K562 (cell line): ENCODE data around the gene ATXN1. TPM values are rescaled to one million over a fixed set of nuclear protein-coding genes. Genes with fewer than 3 reads are reported as not detected.

Experiments used
- ATAC-seq: fragments of 200-7000 bp; cut with Tn5 transposase; 3 replicates; pipeline ENCODE4 v1.9.1; 2020; ENCODE audit warnings: moderate library complexity
- BruUV-seq: library from RNA; stranded (reverse); fragments of 400-500 nt; replicated peaks from 2 replicates; lab custom pipeline; 2021; lab: Mats Ljungman, UMichigan
- CTCF ChIA-PET: fragments of 300-600 bp; formaldehyde crosslinking; extraction: SDS; loops from one replicate; lab custom pipeline; 2021; ENCODE audit warnings: low intra/inter-chr PET ratio; lab: Yijun Ruan, JAX
- POLR2A ChIA-PET: fragments of 300-600, 350-650 bp; sonication (Branson Sonifier 250); formaldehyde crosslinking; extraction: SDS; loops from one replicate; lab custom pipeline; 2021; ENCODE audit warnings: antibody characterized with exemption, inconsistent platforms; lab: Yijun Ruan, JAX
- DNase-seq, 4 experiments: peaks; one replicate each; pipeline versions ENCODE4 v3.0.0 to v3.0.0-alpha.2; 2011 to 2018; ENCODE audit warnings: low spot score in 3 of 4, mixed read lengths in 3 of 4; ENCODE audit errors: extremely low read depth in 1 of 4
- FAIRE-seq: peaks from 2 replicates; lab custom pipeline; 2011; peaks lifted over from hg19 to GRCh38; lab: Jason Lieb, UNC
- H2AFZ ChIP-seq: 2 replicates; pipeline ENCODE4 v1.6.0; 2011; ENCODE audit warnings: low read depth, low read length, control low read depth, inconsistent platforms
- H3K27ac ChIP-seq: fragments of 200-600 bp; 3 replicates; pipeline ENCODE4 v1.8.0; 2011; ENCODE audit warnings: low read depth, mild to moderate bottlenecking, control low read depth, inconsistent platforms, low read length, moderate library complexity, mixed read lengths; ENCODE audit errors: extremely low read depth
- H3K27me3 ChIP-seq, 2 experiments: fragments of 300-600 bp in 1 of 2; 2 replicates in 1 of 2; 3 replicates in 1 of 2; pipeline versions ENCODE4 v1.6.0 to v1.8.0; 2011; ENCODE audit warnings: inconsistent platforms in 2 of 2, low read length in 2 of 2, mild to moderate bottlenecking in 1 of 2, mixed read lengths in 1 of 2, moderate library complexity in 1 of 2; ENCODE audit not compliant: control insufficient read depth in 2 of 2, insufficient read depth in 2 of 2
- H3K36me3 ChIP-seq: fragments of 300-600 bp; 3 replicates; pipeline ENCODE4 v1.8.0; 2011; ENCODE audit warnings: mild to moderate bottlenecking, low read length, inconsistent platforms; ENCODE audit not compliant: control insufficient read depth, insufficient read depth
- H3K4me1 ChIP-seq, 2 experiments: fragments of 200-600 bp in 1 of 2; replicated peaks in 1 of 2; 2 replicates in 1 of 2; 3 replicates in 1 of 2; pipeline versions ENCODE4 v1.5.1 to v1.8.0; 2011; ENCODE audit warnings: inconsistent platforms in 2 of 2, low read length in 2 of 2, mild to moderate bottlenecking in 1 of 2, mixed read lengths in 1 of 2, moderate library complexity in 1 of 2; ENCODE audit not compliant: control insufficient read depth in 2 of 2, insufficient read depth in 2 of 2
- H3K4me2 ChIP-seq: 2 replicates; pipeline ENCODE4 v1.6.1; 2011; ENCODE audit warnings: low read length, control low read depth, inconsistent platforms, mixed read lengths; ENCODE audit not compliant: insufficient read depth
- H3K4me3 ChIP-seq: fragments of 200-600 bp; sonication (generic), shearing (Covaris generic); 2 replicates; pipeline ENCODE4 v1.5.1; 2016; ENCODE audit warnings: control low read depth, inconsistent platforms
- H3K79me2 ChIP-seq: fragments of 200-600 bp; 3 replicates; pipeline ENCODE4 v1.8.0; 2011; ENCODE audit warnings: low read length, inconsistent platforms; ENCODE audit not compliant: control insufficient read depth, insufficient read depth
- H3K9ac ChIP-seq, 2 experiments: 2 replicates each; pipeline versions ENCODE4 v1.6.0 to v1.6.1; 2011; ENCODE audit warnings: low read depth in 2 of 2, low read length in 2 of 2, control low read depth in 1 of 2, inconsistent platforms in 1 of 2, mild to moderate bottlenecking in 1 of 2, mixed read lengths in 1 of 2; ENCODE audit not compliant: insufficient read depth in 1 of 2
- H3K9me1 ChIP-seq: one replicate; pipeline ENCODE4 v1.6.0; 2011; ENCODE audit warnings: inconsistent platforms, mild to moderate bottlenecking, low read length, moderate library complexity; ENCODE audit not compliant: control insufficient read depth, insufficient read depth
- H3K9me3 ChIP-seq: replicated peaks from 2 replicates; pipeline ENCODE4 v1.5.1; 2011; ENCODE audit warnings: low read depth, low read length, inconsistent platforms; ENCODE audit not compliant: control insufficient read depth, insufficient read depth
- H4K20me1 ChIP-seq: replicated peaks from 2 replicates; pipeline ENCODE4 v1.6.1; 2011; ENCODE audit warnings: low read length, inconsistent platforms, mixed read lengths; ENCODE audit not compliant: control insufficient read depth, insufficient read depth
- BHLHE40 ChIP-seq: IDR thresholded peaks from 2 replicates; pipeline ENCODE4 v1.6.1; 2011; ENCODE audit warnings: low read length, improper control_type of control experiment
- CBX5 ChIP-seq: IDR thresholded peaks from 2 replicates; pipeline ENCODE4 v1.6.1; 2014; ENCODE audit warnings: low read depth, borderline replicate concordance
- ELF2 ChIP-seq: fragments of 250-450 bp; sonication (Bioruptor Pico); IDR thresholded peaks from 2 replicates; pipeline ENCODE4 v1.5.0; 2021; ENCODE audit warnings: mild to moderate bottlenecking
- KDM5B ChIP-seq: fragments of 200-600 bp; sonication (generic); IDR thresholded peaks from 2 replicates; pipeline ENCODE4 v1.6.1; 2012; ENCODE audit warnings: low read depth, mild to moderate bottlenecking, moderate library complexity, low read length, control low read depth, inconsistent platforms; ENCODE audit not compliant: insufficient replicate concordance
- KLF1 ChIP-seq: fragments of 450-650 bp; IDR thresholded peaks from 2 replicates; pipeline ENCODE4 v1.6.1; 2016; ENCODE audit warnings: missing genetic modification characterization, missing compliant biosample characterization
- PTRF ChIP-seq: fragments of 450-650 bp; IDR thresholded peaks from 2 replicates; pipeline ENCODE4 v1.6.1; 2016; ENCODE audit warnings: mild to moderate bottlenecking, missing genetic modification characterization, missing compliant biosample characterization
- SIN3A ChIP-seq, 2 experiments: fragments of 150-350 bp in 1 of 2; IDR thresholded peaks; 2 replicates each; pipeline ENCODE4 v1.6.1; 2011 to 2016; ENCODE audit warnings: borderline replicate concordance in 2 of 2, low read depth in 2 of 2, low read length in 2 of 2, mild to moderate bottlenecking in 2 of 2, moderate library complexity in 2 of 2; ENCODE audit not compliant: control insufficient read depth in 1 of 2
- ZNF140 ChIP-seq: fragments of 250-450 bp; sonication (Bioruptor Pico); IDR thresholded peaks from 2 replicates; pipeline ENCODE4 v1.8.0; 2021; ENCODE audit warnings: moderate library complexity, mild to moderate bottlenecking, inconsistent platforms
- ZNF174 ChIP-seq: fragments of 250-450 bp; sonication (Bioruptor Pico); IDR thresholded peaks from 2 replicates; pipeline ENCODE4 v1.4.0; 2020; ENCODE audit warnings: mild to moderate bottlenecking
- ZNF408 ChIP-seq: fragments of 250-450 bp; sonication (Bioruptor Pico); IDR thresholded peaks from 2 replicates; pipeline ENCODE4 v1.4.0; 2020; ENCODE audit warnings: low read depth, mild to moderate bottlenecking, moderate library complexity
- WGBS: fragments of 100-300 bp; shearing (Covaris generic); methylation state at CpG from one replicate; pipeline ENCODE4 v1.1.6; 2016; ENCODE audit warnings: low coverage, mixed read lengths; ENCODE audit not compliant: insufficient coverage; ENCODE audit errors: missing lambda C conversion rate; 5-methylcytosine and 5-hydroxymethylcytosine counted together
- in situ Hi-C: fragments of 300-500 bp; cut with MboI; formaldehyde crosslinking; loops from 4 replicates; pipeline ENCODE4 v1.15.0; 2018; ENCODE audit warnings: inconsistent platforms, mixed read lengths
- intact Hi-C: fragments of 100-400 bp; cut with micrococcal nuclease; formaldehyde crosslinking; loops from 2 replicates; pipeline ENCODE4 v1.14.2; 2022
- polyA plus RNA-seq, 8 experiments: library from polyadenylated mRNA; depleted of rRNA in 4 of 8; stranded (reverse) in 5 of 8; unstranded in 3 of 8; fragments of >200 nt; fragmentation: Nextera tagmentation in 2 of 8; fragmentation: Illumina TruSeq in 1 of 8; extraction: Ambion mirVana in 2 of 8; extraction: Trizol in 1 of 8; gene quantifications; 2 replicates each; pipeline versions ENCODE4 v1.2.1 to v1.2.3, GENCODE V29; 2011 to 2014; ENCODE audit warnings: inconsistent platforms in 1 of 8, missing spikeins in 1 of 8
- total RNA-seq, 7 experiments: library from RNA; depleted of rRNA in 6 of 7; stranded (reverse); fragments of >200 nt in 6 of 7; fragmentation: Illumina TruSeq in 2 of 7; extraction: Trizol in 2 of 7; gene quantifications; 2 replicates each; pipeline versions ENCODE4 v1.2.1 to v1.2.3, GENCODE V29; 2011 to 2021; ENCODE audit warnings: low replicate concordance in 1 of 7
- TF ChIP-seq, protein P1 (sequence below), 3 experiments: fragments of 200-800 bp in 1 of 3; sonication (Bioruptor generic) in 1 of 3; sonication (generic) in 1 of 3; formaldehyde crosslinking in 1 of 3; IDR thresholded peaks; 2 replicates each; pipeline versions ENCODE4 v1.6.1 to v1.8.0; 2016 to 2022; ENCODE audit warnings: mild to moderate bottlenecking in 2 of 3, missing compliant biosample characterization in 2 of 3, missing genetic modification characterization in 2 of 3, missing genetic modification reagents in 1 of 3

The ATXN1 gene
- total and polyA plus RNA-seq, 9 of the 15 experiments (the other 6 are each of a cell fraction or from before 2014, with no cell fraction given): under 0.01 to 1.2 (median 0.58) TPM

- peaks cover 2 to 17% of the 10 kb centered on the region in 2 experiments; a peak in 3 of 5 replicates for H3K27me3 ChIP-seq
- H3K4me2 ChIP-seq: no peak overlapping the region
- FAIRE-seq (peak; percentile 46), DNase-seq (no peak)
- H3K79me2 ChIP-seq: no peaks in the 10 kb centered on the region
- WGBS: 0% methylated on average over 8 of the region's 8 CpGs
- TF ChIP-seq ZNF140: no peak
- no peak for TF ChIP-seq KDM5B
- TF ChIP-seq, protein P1, sequence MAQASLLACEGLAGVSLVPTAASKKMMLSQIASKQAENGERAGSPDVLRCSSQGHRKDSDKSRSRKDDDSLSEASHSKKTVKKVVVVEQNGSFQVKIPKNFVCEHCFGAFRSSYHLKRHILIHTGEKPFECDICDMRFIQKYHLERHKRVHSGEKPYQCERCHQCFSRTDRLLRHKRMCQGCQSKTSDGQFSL (CRISPR knock-in tag; IDR thresholded peaks at IDR 0.05): no peak
- TF ChIP-seq, protein P1 (tag; IDR thresholded peaks at IDR 0.05): no peak
- TF ChIP-seq ZNF408 (CRISPR knock-in tag): no peak
- TF ChIP-seq BHLHE40: no peak
- no peak for TF ChIP-seq ZNF174 (CRISPR knock-in tag)
- no peak for TF ChIP-seq PTRF (tag)
- TF ChIP-seq ELF2 (CRISPR knock-in tag): no peak
- TF ChIP-seq CBX5: no peak
- TF ChIP-seq SIN3A (IDR thresholded peaks at IDR 0.05; ENCODE audit: borderline replicate concordance in 2 of 2, control insufficient read depth in 1 of 2, low read depth in 2 of 2, low read length in 2 of 2): no peak
- TF ChIP-seq KLF1: no peak
- TF ChIP-seq, all 486 proteins: peak for 0
- Histone ChIP-seq H3K4me3 (no peak overlapping the region), H3K9ac (no peak overlapping the region), H2AFZ (no peak overlapping the region), H4K20me1 (no peaks in the 10 kb centered on the region), H3K36me3 (no peaks in the 10 kb centered on the region), H3K9me1 (no peaks in the 10 kb centered on the region), H3K9me3 (no peaks in the 10 kb centered on the region), H3K4me1 (no peaks in the 10 kb centered on the region), H3K27ac (no peak overlapping the region)
- intact Hi-C loops: no loop called here
- in situ Hi-C loops: no loop called here
- POLR2A ChIA-PET: no interaction called here
- BruUV-seq: no TSS peak
- no peak for ATAC-seq
- CTCF ChIA-PET: no interaction called here
Measured at GRCh38 chr6:16595514-16596120, 165.6 kb downstream of the ATXN1 start.
